HCT116 (cell line): Measurements from ENCODE around the gene MTRF1L. TPM values are rescaled to one million over a fixed set of nuclear protein-coding genes. Genes with fewer than 3 reads are reported as not detected.

Experiments
- CBX3 ChIP-seq: IDR thresholded peaks from 2 replicates; pipeline ENCODE4 v1.6.1; 2012; ENCODE audit warnings: low read depth
- CEBPB ChIP-seq: IDR thresholded peaks from 2 replicates; pipeline ENCODE4 v1.6.1; 2012; ENCODE audit warnings: low read depth
- EGR1 ChIP-seq: IDR thresholded peaks from 2 replicates; pipeline ENCODE4 v1.6.1; 2012; ENCODE audit warnings: low read depth
- ELF1 ChIP-seq: IDR thresholded peaks from 2 replicates; pipeline ENCODE4 v1.6.1; 2012; ENCODE audit warnings: low read depth, borderline replicate concordance
- FOSL1 ChIP-seq: IDR thresholded peaks from 2 replicates; pipeline ENCODE4 v1.6.1; 2012; ENCODE audit warnings: low read depth
- JUND ChIP-seq: IDR thresholded peaks from 2 replicates; pipeline ENCODE4 v1.6.1; 2012
- POLR2A ChIP-seq: IDR thresholded peaks from 2 replicates; pipeline ENCODE4 v1.7.0; 2011; ENCODE audit warnings: borderline replicate concordance; ENCODE audit not compliant: insufficient read depth, insufficient read length; ENCODE audit errors: extremely low read depth
- POLR2AphosphoS5 ChIP-seq: IDR thresholded peaks from 2 replicates; pipeline ENCODE4 v1.6.1; 2011; ENCODE audit warnings: mild to moderate bottlenecking, low read depth, low read length, moderate library complexity
- RAD21 ChIP-seq: IDR thresholded peaks from 2 replicates; pipeline ENCODE4 v1.6.1; 2012; ENCODE audit warnings: low read depth, mild to moderate bottlenecking
- SP1 ChIP-seq: IDR thresholded peaks from 2 replicates; pipeline ENCODE4 v1.6.1; 2012; ENCODE audit warnings: low read depth
- TCF7L2 ChIP-seq: IDR thresholded peaks from 2 replicates; pipeline ENCODE4 v1.7.0; 2011; ENCODE audit warnings: borderline replicate concordance, inconsistent platforms; ENCODE audit not compliant: insufficient read depth, insufficient read length; ENCODE audit errors: extremely low read depth
- YY1 ChIP-seq: IDR thresholded peaks from 2 replicates; pipeline ENCODE4 v1.6.1; 2011; ENCODE audit warnings: low read length, low read depth, moderate library complexity, mild to moderate bottlenecking; ENCODE audit not compliant: insufficient replicate concordance; ENCODE audit errors: extremely low read depth
- ZFX ChIP-seq: fragments of 450-650 bp; IDR thresholded peaks from 2 replicates; pipeline ENCODE4 v1.6.1; 2017
- total RNA-seq: library from RNA; stranded (reverse); gene quantifications from one replicate; pipeline ENCODE4 v1.2.1, GENCODE V29; 2021; ENCODE audit not compliant: unreplicated experiment
- TF ChIP-seq, protein P1 (sequence below): IDR thresholded peaks from 2 replicates; pipeline ENCODE4 v1.6.1; 2012; ENCODE audit warnings: low read depth
- TF ChIP-seq, protein P2 (sequence below): IDR thresholded peaks from 2 replicates; pipeline ENCODE4 v1.6.1; 2012

Gene MTRF1L
- total RNA-seq, 1 experiment from 2014 or later: 26.2 TPM

DNA sequence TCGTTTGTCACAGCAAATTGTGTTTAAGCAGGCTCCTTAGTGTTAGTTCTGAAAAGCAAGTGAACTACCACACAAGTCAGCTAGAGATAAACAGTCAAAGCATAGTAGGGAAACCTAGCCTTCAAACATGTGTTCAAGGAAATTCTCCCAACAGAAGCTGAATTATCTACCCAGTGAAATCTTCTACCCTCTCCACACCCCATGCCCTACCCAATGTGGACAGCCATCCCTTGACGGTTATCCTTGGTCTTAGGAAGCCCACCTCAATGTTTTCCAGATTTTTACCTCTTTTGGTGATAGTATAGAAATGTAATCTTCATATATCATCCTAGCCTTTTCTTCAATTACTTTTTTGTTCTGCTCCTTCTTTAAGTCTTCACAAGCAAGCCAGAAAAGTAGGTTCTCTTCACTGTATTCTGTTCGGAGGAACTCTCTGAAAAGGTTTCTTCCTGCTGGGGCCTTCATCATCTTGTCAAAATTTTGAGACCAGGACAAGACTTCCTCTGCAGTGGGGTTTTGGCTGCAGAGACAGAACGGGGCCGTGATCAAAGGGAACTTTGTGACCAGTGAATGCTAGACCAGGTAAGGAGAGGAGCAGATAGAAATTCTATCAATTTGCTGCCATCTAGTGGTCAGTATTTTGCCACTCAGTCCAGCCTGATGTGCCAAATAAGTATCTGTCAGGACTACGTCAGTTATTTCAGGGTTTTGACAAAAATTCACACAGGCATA, 21.6 kb upstream of the MTRF1L start (continued):
- TF ChIP-seq EGR1: no peak
- TF ChIP-seq JUND: no peak
- no peak for TF ChIP-seq FOSL1
- no peak for TF ChIP-seq POLR2AphosphoS5
- TF ChIP-seq CBX3: peak; percentile 21; the same call in 1 of the 2 replicates
- TF ChIP-seq, protein P1, sequence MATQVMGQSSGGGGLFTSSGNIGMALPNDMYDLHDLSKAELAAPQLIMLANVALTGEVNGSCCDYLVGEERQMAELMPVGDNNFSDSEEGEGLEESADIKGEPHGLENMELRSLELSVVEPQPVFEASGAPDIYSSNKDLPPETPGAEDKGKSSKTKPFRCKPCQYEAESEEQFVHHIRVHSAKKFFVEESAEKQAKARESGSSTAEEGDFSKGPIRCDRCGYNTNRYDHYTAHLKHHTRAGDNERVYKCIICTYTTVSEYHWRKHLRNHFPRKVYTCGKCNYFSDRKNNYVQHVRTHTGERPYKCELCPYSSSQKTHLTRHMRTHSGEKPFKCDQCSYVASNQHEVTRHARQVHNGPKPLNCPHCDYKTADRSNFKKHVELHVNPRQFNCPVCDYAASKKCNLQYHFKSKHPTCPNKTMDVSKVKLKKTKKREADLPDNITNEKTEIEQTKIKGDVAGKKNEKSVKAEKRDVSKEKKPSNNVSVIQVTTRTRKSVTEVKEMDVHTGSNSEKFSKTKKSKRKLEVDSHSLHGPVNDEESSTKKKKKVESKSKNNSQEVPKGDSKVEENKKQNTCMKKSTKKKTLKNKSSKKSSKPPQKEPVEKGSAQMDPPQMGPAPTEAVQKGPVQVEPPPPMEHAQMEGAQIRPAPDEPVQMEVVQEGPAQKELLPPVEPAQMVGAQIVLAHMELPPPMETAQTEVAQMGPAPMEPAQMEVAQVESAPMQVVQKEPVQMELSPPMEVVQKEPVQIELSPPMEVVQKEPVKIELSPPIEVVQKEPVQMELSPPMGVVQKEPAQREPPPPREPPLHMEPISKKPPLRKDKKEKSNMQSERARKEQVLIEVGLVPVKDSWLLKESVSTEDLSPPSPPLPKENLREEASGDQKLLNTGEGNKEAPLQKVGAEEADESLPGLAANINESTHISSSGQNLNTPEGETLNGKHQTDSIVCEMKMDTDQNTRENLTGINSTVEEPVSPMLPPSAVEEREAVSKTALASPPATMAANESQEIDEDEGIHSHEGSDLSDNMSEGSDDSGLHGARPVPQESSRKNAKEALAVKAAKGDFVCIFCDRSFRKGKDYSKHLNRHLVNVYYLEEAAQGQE: no peak
- TF ChIP-seq ZFX: no peak
- TF ChIP-seq ELF1: no peak
- no peak for TF ChIP-seq CEBPB
- TF ChIP-seq SP1: no peak
- peak; percentile 80 for TF ChIP-seq RAD21
- TF ChIP-seq, protein P2, sequence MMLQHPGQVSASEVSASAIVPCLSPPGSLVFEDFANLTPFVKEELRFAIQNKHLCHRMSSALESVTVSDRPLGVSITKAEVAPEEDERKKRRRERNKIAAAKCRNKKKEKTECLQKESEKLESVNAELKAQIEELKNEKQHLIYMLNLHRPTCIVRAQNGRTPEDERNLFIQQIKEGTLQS: no peak
- peak; percentile 53 for TF ChIP-seq TCF7L2
- TF ChIP-seq YY1: no peak
- TF ChIP-seq POLR2A: no peak
- TF ChIP-seq, all 23 proteins: peak for 4
